ENCODE measurements around the gene CENPL.
"Not testable (repeated sequence)": the region's sequence is repeated elsewhere in the genome, so short reads cannot be mapped to it uniquely, and the experiment has no call there.

CENPL gene

DNA sequence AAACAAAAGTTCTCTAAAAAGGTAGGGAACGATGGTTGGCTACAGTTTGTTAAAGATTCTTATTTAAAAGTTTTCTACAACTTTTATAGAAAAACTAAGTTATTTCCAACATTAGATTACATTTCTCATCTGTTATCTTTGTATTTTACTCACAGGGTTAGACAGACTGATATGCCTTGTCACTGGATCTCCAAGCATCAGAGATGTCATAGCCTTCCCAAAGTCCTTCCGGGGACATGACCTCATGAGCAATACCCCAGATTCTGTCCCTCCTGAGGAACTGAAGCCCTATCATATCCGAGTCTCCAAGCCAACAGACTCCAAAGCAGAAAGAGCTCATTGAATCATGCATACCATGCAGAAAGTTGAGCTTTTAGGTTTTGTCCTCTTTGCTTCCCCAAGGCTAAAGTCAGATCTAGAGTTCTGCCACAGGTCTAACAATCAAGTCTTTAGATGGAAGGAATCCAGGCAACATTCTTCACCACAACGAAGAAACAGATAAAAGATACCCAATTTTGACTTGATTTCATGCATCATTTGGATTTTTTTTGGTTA is 32.8 kb upstream of the CENPL start:
- DNase-seq = no peak

DNA sequence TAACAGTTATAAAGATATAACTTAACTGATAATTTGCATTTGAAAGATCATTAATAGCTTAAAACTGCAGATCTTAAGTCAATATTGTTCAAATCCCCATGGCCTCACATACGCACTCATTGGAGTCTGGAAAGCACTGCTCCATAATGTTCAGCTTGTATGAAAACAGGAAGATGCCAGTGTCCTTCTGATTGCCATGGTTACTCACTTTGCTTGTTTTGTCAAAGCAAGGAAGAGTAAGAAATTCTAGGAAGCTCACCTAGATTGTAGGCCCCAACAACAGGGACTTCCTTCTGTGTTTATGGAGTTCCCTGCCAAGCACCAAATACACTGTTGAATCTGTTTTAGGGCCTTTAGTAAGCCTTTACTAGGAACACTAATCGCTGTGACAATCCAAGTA is 32.2 kb upstream of the CENPL start:
- no peak for DNase-seq

GRCh38 chr1:173856014-173856413 is 31.3 kb upstream of the CENPL start:
- DNase-seq = no peak

DNA sequence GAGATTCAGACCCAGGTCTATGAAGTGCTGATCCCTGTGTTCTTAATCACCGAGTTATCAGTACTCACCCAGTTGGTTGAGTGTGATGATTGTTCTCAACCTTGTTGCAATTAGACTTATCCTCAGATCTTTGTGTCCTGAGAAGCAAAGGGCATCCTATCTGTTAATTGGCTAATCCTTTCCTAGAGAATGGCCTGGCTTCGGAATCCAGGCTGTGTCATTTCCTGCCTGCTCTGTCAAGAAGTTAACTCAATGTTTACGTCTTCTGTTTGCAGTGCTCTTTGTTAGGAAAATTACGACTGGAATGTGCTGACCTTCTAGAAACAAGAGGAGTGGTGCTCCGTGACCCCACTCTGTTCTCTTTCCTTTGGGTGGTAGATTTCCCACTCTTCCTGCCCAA is 28.4 kb upstream of the CENPL start:
- no peak for DNase-seq

DNA sequence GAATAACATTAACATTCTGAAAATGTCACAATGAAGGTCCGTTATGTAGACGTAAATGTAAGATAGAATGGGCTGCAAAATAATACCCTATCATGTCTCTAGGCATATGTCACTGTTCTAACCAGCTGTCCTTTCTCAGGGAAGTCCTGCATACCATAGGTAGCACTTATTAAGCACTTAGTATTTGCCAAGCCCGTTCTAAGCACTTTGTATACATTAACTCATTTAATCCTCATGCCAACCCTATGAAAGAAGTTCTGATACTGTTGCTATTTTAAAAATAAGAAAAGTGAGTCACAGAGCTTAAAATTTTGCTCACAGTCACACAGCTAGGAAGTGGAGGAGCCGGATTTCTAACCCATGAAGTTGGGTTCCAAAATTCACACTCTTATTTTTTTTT is 27.4 kb upstream of the CENPL start:
- DNase-seq = no peak

DNA sequence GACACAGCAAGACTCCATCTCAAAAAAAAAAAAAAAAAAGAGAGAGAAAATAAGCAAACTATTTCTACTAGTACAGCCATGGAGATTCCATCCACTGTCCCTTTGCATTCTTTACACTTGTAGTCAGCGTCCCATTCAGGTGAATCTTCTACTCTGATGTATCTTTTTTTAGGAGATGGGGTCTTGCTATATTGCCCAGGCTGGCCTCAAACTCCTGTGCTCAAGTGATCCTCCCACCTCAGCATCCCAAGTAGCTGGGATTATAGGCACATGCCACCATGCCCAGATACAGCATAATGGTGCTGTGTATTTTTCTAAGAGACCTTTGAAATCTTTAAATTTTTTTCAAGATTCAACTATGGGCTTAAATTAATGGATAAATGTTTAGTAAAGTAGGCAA is 8.1 kb upstream of the CENPL start:
- no peak for DNase-seq

DNA sequence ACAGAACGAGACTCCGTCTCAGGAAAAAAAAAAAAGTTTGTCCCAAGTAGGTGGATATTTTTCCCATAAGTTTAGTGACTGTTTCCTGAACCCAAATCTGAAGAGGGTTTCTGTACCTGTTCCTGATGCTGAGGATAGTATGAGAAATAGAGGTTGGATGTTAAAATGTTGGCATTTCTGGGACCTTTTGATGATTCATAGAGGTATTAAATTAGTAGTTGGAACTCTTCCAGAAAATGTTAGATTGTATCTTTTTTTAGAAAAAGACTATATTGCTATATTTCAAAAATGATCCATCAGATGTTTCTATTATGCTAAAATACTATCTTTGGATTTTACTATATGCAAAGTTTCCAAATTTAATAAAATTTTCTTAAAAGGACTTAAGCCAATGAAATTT is 2.9 kb upstream of the CENPL start:
- DNase-seq = no peak

GRCh38 chr1:173823781-173824314 is 835 bp downstream of the CENPL start:
- DNase-seq = no peak

- DNase-seq = no peak
Measured at GRCh38 chr1:173821680-173822079, 3.0 kb downstream of the CENPL start.

DNA sequence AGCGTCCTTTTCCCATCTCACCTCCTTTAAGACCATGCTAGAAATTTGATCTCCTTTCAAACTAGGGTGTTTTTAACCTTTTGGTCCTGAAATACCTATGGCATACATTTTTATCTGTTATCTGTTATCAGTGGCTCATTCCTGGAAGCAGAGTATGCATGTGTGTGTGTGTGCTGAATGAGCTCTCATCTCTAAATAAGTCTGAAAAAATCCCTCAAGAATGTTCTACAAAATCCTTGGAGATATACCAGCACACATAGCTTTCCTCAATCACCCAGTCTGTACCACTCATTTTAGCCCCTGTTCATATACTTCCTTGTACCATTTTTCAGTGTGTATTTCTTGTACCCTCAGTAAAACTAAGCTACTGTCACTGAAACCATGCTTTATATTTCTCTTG is 6.2 kb downstream of the CENPL start:
- DNase-seq = no peak

- DNase-seq = not testable (repeated sequence)
Measured at GRCh38 chr1:173813654-173814053, 11.0 kb downstream of the CENPL start.

GRCh38 chr1:173802961-173803360 is 21.7 kb downstream of the CENPL start:
- DNase-seq = no peak

- not testable (repeated sequence) for DNase-seq
Measured at GRCh38 chr1:173799995-173800394, 24.7 kb downstream of the CENPL start.

- DNase-seq = no peak
Measured at GRCh38 chr1:173798078-173798477, 26.6 kb downstream of the CENPL start.

- no peak for DNase-seq
Measured at GRCh38 chr1:173789841-173790240, 34.8 kb downstream of the CENPL start.

DNA sequence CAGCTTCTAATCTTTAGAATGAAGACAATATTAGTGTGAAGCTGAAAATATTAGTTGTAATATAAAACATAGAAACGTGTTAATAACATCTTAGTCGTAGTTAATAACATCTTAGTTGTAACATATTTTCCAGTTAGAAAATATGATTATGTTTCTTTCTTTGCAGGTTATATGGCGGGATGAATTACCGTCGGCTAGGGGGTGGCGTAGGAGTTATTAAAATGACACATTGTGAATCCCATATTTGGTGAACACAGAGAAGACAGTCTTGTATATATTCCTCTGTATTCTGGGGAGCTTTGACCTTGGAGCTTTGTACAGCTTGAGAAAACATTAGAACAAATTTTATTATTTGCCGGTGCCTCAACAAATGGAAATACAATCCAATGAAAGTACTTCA is 39.7 kb downstream of the CENPL start:
- DNase-seq = no peak

DNA sequence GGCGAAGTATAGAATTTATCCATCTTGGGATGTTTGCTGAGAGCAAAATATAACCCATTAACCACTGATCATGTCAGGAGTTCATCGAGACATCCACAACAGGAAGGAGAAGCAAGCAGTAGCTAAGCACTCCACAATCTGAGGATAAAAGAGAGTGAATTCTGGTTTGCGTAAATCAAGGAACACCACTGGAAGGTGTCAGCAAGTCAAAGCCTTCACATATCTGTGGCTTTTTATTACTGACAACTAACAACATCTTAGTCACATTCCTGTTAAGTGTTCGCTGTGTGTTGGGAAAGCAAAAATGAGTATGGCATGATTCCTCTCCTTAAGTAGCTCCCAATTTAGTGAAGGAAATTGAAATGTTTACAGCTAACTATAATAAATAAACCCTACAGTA is 44.7 kb downstream of the CENPL start:
- no peak for DNase-seq

DNA sequence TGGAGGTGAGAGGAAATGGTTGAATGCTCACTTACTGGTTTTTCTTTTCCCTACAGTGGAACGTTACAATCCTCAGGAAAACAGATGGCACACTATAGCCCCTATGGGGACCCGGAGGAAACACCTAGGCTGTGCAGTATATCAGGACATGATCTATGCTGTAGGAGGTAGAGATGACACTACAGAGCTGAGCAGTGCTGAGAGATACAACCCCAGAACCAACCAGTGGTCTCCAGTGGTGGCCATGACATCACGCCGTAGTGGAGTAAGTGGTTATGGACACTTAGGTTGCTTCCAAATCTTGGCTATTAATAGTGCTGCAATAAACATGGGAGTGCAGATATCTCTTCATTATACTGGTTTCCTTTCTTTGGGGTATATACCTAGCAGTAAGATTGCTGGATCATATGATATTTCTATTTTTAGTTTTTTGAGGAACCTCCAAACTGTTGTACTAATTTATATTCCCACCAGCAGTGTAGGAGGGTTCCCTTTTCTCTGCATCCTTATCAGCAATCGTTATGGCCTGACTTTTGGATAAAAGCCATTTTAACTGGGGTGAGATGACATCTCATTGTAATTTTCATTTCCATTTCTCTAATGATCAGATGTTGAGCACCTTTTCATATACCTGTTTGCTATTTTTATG is 49.0 kb downstream of the CENPL start:
- no peak for DNase-seq

DNA sequence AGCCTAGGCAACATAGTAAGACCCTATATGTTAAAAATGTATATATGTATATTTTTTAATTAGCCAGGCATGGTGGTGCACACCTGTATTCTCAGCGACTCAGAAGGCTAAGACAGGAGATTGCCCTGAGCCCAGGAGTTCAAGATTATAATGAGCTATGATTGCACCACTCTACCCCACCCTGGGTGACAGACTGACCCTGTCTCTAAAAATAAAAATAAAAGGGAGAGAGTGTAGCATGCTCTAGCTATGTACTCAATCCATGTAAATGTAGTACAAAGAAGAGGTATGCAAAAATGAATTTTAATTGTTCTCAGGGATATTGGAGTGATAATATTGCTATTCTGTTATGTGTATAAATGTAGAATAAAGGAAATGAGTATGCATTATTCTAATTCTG is 53.1 kb downstream of the CENPL start:
- no peak for DNase-seq

DNA sequence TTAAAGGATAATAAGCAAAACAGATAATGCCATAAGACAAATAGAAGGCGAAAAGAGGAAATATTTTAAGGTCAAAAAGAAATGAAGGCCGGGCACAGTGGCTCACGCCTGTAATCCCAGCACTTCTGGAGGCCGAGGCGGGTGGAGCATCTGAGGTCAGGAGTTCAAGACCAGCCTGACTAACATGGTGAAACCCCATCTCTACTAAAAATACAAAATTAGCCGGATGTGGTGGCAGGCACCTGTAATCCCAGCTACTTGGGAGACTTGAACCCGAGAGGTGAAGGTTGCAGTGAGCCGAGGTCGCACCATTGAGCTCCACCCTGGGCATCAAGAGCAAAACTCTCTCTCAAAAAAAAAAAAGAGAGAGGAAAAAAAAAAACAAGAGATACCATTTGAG is 54.4 kb downstream of the CENPL start:
- DNase-seq = peak in 1 of 2 donors; percentile 3

GRCh38 chr1:173768827-173769226 is 55.9 kb downstream of the CENPL start:
- DNase-seq = no peak

DNA sequence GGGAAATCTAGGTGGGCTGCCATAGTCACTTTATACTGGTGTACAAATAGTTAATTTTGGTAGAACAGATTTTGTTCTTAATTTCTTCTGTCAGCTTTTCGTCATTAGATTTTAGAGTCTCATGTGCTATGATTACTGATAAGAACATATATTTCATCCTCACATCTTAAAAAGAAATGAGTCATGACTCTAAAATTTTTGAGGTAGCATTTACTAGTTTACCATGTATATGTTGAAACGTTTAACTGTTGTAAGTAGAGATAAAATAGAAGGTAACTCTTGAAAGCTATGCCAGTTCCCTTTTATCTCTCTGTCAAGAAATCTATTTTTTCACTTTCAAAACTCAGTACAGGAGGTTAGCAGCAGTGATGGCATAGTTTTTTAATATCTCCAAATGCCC is 56.5 kb downstream of the CENPL start:
- DNase-seq = no peak

GRCh38 chr1:173764331-173764730 is 60.4 kb downstream of the CENPL start:
- DNase-seq = not testable (repeated sequence)

DNA sequence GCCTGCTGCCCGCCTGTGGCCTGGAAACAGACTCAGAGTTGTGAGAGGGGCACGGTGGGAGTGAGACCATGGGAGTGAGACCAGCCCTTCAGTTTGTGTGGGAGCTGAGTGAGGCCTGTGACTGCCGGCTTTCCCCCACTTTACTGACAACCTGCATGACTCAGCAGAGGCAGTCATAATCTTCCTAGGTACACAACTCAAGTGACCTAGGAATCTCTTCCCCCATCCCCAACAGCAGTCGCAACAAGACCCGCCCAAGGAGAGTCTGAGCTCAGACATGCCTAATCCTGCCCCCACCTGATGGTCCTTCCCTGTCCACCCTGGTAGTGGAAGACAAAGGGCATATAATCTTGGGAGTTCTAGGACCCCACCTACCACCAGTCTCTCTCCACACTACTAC is 65.7 kb downstream of the CENPL start:
- no peak for DNase-seq

- DNase-seq = no peak
Measured at GRCh38 chr1:173758110-173758509, 66.6 kb downstream of the CENPL start.

All from stimulated activated CD4-positive, alpha-beta T cell treated with anti-CD3 and anti-CD28 coated beads, Interleukin-2, amount 100 ng/mL, for 48 hours (primary cell).